GM11168 (cell line): Measurements from ENCODE around the gene DISP2.

Experiments used
- in situ Hi-C: fragments of 300-500 bp; cut with MboI; formaldehyde crosslinking; loops from one replicate; pipeline ENCODE4 v1.12.0; 2022; ENCODE audit warnings: low sequenced_read_pairs; ENCODE audit not compliant: unreplicated experiment

The DISP2 gene

DNA sequence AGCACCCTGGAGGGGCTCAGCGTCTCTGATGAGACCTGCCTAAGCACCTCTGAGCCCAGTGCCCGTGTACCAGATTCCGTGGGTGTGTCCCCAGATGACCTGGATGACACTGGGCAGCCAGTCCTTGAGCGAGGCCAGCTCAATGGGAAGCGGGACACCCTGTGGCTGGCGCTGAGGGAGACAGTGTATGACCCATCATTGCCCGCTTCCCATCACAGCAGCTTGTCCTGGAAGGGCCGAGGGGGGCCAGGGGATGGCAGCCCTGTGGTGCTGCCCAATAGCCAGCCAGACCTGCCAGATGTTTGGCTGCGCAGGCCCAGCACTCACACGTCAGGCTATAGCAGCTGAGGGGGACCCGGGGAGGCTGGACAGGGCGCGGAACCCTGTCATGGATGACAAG lies 12.0 kb downstream of the DISP2 start:
- in situ Hi-C loops, result no loop called here

DNA sequence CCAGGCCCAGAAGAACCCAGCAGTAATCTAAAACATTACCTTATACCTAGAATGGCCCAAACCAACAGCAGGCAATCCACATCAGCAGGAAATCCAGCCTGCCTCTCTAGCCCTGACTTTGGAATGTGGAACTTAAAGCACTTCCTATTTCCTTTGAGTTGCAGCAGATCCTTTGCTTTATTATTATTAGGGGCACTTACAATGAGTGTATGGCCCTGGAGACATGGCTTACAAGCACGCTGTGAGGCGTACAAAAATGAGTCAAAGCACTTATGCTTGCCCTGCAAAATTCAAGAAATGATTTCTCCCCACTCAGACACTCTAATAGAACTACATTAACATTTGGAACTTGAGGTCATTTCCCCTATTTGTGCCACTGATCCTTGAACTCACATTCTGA lies 15.0 kb downstream of the DISP2 start:
- in situ Hi-C loops, result no loop called here

DNA sequence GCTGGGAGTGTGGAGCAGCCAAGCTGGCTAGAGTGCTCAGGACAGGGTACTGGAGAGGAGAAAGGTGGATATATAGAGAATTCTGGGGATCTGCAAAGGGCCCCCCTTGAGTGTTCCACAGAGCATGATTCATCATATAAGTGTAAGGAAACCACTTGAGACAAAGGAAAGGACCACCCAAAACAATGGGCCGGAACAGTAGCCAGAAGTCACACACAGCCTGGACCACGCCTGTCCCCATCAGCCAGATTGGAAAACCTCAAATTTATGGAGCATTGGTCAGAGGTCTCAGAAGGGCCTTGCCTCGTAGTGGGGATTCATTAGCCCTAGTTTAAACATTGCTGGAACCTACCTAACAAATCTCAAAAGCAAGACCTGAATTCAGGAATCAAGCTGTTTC lies 19.6 kb downstream of the DISP2 start:
- in situ Hi-C loops, result no loop called here

DNA sequence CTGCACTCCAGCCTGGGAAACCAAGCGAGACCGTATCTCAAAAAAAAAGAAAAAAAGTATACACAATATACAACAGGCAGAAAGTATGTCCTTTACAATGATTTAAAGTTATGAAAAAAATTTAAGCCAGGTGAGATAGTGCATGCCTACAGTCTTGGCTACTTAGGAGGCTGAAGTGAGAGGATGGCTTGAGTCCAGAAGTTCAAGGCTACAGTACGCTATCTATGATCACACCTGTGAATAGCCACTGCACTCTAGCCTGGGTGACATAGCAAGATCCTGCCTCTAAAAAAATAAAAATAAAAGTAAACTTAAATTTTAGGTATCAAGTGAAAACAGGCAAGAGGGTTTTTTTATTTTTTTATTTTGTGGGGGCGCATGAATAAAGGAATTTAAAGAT lies 21.4 kb downstream of the DISP2 start:
- in situ Hi-C loops, result no loop called here

DNA sequence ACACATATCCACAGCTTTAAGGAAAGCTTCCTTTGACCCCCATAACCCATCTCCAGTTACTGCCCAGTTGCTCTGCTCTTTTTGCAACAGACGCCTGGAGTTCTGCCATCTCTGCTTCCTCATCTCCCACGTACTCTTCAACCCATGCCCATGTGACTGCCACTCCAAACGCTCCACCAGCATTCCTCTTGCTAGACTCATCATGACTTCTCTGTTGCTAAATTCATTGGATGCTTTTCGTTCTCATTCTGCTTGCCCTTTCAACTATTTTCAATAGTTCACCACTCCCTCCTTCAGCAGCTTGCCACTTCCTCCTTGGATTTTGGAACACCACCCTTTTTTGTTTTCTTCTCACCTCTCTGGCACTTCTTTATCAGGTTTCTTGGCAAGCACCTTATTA lies 21.8 kb downstream of the DISP2 start:
- in situ Hi-C loops, result no loop called here

DNA sequence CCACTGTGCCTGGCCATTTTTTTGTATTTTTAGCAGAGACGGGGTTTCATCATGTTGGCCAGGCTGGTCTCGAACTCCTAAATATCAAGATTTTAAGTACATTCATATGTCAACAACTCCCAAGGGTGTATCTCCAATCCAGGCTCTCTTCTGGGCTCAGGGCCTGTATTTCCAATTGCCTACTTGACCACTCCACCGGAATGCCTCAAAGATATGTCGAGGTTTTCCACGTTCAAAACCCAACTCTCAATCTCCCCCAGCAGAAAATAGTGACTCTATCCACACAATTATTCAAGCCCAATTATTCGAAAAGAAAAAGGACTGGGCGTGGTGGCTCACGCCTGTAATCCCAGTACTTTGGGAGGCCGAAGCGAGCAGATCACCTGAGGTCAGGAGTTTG lies 22.6 kb downstream of the DISP2 start:
- in situ Hi-C loops, result no loop called here

DNA sequence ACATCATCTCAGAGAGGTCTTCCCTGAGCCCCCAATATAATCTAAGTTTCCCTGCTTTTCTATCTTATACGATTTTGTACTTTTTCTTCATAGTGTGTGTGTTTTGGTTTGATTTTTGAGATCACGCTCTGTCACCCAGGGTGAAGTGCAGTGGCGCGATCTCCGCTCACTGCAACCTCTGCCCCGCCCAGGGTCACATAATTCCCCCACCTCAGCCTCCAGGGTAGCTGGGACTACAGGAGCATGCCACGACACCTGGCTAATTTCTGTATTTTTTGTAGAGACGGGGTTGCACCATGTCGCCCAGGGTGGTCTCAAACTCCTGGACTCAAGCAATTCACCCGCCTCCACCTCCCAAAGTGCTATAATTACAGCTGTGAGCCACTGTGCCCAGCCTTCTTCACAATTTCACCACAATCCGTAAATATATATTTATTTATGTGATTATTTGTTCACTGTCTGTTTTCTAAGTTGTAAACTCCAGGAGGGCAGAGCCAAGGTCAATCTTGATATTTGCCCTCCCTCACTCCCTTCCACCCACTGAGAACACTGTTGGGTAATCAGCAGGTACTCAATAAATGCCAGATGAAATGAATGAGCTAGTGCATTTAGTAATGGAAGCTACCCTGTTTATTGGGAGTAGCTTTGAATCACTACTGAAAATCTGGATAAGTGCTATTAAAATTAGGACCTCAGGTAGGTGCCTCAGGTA lies 24.0 kb downstream of the DISP2 start:
- in situ Hi-C loops, result no loop called here

DNA sequence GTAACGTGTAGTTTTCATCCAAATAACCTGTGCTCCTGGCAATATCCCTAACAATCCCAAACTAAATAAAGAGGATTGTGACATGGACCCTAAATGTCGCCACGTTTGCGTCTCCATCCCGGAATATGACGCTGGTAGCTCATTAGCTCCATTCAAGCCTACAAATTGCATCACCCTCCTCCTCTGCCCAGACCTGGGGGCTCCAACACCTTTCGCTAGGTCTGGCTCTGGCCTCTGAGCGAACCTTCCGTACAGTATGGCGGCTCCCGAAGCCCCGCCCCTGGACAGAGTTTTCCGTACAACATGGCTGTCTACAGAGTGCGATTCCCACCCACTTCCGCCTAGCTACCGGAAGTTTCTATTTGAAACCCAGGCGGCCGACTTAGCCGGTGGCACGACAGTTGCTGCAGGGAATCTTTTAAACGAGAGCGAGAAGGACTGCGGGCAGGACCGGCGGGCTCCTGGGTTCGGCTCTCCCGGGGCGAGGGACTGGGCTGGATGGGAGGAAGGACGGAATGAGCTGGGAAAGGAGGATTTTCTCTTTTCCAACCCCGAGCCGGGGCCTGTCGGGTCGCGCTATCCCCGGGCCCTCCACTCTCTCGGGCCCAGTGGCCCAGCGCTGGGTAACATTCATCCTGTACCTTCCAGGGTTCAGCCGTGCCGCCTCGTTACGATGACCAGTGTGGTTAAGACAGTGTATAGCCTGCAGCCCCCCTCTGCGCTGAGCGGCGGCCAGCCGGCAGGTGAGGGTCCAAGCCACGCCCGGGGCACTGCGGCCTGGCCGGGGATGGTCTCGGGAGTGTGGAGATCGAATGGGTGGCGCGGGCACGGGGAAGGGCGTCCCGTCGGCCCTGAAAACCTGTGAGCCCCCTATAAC lies 24.8 kb downstream of the DISP2 start, which contains the start of gene KNSTRN:
Gene KNSTRN, plus strand, starts transcription at position 142 of the 877 bp plus-strand sequence. Its CDS starts 115 bp downstream, at position 257.
- in situ Hi-C loops, result no loop called here

DNA sequence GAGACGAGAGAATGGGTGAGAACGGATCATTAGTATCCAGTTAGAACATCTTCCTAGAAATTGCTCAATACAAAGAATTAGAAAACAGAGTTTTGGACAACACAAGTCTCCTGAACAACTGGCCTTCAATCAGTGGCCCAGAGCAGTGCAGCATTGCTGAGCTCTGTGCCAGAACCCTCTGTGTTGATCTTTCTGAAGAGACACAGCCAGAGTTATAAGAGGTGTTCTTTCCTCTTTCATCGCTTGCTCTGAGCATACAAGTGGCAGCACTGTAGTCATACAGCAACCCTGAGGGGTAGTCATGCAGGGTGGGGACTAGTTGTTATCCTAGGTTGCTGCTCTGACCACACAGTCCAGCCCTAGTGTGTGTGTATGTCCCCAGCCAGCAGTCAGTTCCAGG lies 28.5 kb downstream of the DISP2 start:
- in situ Hi-C loops, result no loop called here

DNA sequence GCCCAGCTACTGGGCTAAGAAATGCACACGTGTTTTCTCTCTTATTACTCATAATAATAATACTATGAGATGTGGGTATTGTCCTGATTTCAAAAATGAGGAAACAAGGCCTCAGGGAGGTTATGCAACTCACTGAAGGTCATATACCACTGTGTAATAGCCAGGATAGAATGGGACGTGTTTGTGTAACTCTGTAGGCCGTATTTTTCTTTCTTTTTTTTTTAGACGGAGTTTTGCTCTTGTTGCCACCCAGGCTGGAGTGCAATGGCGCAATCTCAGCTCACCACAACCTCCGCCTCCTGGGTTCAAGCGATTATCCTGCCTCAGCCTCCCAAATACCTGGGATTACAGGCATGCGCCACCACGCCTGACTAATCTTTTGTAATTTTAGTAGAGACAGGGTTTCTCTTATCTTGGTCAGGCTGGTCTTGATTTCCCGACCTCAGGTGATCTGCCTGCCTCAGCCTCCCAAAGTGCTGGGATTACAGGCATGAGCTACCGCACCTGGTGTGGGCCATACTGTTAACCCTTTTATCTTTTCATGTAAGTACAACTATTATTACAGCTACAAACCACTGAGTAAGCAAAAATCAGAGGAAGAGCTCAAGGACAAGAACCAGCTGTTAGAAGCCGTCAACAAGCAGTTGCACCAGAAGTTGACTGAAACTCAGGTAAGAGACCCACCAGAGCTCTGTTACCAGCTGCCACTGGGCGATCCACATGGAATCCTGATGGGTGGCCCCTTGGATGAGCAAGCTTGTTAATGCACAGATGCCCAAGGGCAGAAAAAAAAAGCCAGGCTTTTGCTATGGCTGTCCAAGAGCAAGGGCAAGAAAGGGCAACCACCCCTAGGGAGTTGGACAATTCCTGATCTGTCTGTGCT lies 31.2 kb downstream of the DISP2 start:
- in situ Hi-C loops, result no loop called here

DNA sequence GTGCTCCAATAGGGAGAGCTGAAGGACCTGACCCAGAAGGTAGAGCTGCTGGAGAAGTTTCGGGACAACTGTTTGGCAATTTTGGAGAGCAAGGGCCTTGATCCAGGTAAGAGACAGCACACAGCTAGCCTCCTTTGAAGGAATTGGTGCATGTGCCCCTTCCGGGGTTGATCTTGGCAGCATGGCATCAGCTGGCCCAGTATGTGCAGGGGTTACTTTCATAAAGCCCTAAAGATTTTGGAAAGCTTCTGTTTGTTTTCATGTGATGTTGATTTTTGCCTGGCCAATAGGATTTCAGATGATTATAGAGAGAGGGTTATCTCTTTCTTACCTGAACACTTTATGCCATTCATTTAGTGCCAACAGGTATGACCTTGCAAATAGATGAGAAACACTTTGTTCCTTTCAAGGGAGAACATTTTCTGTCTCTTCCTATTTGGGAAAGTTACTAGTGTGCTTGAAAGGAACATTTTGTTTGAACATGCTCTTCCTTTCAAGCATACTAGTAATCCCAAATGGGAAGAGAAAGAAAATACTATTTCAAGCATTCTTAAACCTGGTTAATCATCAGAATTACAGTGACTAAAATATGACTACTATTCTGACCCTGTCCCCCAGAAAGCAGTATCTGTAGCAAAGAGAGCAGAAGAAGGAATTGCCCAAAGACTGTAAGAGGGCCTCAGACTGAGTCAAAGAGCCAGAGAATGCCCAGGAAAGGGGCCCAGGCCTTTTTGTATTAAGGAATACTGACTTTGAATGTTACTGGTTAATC lies 32.0 kb downstream of the DISP2 start:
- in situ Hi-C loops, result no loop called here

DNA sequence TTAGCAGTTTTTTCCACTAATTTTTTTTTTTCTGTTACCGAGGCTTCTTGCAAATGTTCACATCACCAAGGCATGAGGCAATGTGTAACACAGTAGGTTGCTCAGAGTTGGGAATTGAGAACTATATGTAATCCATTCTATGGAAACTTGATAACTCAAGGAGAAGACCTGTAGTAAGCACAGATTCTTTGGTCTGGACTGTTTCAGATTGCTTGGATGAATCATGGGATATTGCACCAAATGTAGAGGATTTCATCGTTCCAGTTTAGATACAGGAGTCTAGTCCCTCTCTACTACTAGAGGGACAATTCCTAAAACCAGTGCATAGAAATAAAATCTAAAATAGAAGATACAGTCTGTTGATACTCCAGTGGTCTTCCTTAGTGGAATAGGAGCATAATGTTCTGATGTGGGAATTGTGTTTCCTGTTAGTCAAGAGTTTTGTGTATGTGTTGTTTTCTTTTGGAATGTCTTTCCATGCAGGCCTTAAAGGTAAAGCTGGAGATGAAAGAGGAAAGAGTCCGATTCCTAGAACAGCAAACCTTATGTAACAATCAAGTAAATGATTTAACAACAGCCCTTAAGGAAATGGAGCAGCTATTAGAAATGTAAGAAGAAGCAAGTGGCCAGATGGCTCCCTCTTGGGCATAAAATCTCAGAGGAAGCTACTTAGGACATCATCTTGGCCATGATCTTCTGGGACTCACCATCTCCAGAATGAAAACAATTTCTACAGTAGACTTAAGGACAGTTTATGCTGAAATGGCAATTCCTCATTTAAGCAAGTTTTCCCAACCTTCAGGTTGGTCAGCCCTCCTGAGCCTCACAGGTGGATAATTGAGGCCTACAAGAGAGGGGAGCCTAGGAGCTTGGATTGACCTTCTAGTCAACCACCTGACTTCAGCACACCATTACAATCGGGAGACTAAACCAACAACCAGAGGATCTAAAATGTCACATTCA lies 35.2 kb downstream of the DISP2 start:
- in situ Hi-C loops, result no loop called here

DNA sequence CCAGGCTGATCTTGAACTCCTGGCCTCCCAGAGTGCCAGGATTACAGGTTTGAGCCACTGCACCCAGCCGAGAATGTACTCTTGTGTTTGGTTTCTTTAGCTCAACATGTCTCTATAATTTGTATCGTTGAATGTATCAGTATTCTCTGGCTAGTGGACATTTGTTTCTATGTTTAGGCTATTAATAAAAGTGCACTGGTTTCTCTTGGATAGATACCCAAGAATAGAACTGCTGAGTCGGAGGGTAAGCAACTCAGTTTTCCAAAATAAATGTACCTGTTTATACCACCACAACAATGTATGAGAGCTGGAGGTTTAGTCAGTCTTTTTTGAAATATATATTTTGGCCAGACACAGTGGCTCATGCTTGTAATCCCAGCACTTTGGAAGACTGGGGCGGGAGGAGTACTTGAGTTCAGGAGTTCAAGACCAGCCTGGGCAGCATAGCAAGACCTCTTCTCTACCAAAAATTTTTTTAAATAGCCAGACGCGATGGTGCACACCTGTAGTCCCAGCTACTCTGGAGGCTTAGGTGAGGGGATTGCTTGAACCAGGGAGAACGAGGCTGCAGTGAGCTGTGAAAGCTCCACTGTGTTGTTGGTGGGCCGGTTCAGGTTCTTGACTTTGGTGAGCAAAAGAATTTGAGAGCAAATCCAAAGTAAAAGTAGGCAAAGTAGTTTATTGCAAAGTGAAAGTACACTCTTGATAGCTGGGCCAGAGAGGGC lies 39.8 kb downstream of the DISP2 start:
- in situ Hi-C loops, result no loop called here

DNA sequence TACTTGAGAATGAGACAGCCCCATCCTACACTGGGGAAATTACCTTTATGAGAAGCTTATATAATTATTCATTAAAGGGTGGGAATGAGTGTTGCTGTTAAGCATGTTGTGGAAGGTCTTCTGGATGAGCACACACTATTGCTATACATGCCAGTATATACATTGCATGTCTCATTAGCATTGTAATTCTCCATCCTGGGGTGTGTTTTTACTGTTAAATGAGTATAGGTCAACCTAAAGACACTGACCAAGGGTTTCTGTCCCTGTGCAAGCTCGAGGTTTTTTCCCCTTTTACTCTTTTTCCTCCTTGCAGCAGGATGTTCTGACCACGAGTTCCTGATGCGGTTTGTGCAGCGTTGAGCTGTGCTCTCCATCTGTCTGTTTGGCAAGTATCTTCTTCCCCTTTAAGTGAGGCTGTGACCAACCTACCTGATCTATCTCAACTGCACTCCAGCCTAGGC lies 40.4 kb downstream of the DISP2 start:
- in situ Hi-C loops, result no loop called here

DNA sequence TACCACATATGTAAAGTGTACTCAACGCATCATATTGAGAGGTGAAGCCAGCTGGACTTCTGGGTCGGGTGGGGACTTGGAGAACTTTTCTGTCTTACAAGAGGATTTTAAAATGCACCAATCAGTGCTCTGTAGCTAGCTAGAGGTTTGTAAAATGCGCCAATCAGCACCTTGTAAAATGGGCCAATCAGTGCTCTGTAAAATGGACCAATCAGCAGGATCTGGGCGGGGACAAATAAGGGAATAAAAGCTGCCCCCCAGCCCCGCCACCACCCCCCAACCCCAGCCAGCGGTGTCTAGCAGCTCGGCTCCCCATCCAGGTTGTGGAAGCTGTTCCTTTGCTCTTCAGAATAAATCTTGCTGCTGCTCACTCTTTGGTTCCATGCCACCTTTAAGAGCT lies 41.4 kb downstream of the DISP2 start:
- in situ Hi-C loops, result no loop called here

DNA sequence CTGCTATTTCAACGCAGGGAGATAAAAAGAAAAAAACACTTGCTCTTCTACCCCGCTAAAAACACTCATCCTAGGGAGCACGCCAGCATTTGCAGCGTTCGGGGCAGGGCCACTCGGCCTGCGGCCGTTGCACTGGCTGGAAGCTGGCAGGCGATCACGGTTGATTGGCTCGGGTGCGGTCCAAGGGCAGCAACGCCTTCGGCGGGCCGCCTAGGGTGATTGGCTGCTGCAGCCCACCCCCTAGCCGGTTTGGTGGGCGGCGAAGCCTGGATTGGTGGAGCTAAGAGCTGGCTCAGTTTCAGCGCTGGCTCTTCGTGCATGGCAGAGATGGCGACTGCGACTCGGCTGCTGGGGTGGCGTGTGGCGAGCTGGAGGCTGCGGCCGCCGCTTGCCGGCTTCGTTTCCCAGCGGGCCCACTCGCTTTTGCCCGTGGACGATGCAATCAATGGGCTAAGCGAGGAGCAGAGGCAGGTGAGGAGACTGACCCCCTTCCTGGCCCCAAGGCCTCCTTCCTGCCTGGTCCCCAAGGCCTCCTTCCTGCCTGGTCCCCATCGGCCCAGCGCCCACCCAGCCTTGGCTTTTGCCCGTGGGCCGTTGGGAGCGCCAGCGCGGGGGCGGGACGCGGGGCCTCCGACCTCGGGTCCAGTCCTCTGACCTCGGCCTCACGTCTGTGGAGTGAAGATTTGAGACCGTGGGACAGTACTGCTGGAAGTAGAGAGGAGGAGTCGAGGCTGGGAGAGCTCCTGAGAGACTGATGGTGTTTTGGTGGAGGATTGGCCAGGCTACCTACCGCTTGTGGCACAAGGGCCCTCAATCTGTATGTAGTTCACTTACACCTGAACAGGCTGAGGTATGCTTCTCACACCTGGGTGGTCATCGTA lies 47.7 kb downstream of the DISP2 start, which contains the start of gene IVD:
Gene IVD, plus strand, starts transcription at position 295 of the 881 bp plus-strand sequence. Its CDS starts 33 bp downstream, at position 328.
- in situ Hi-C loops, result no loop called here
